Left colon (tissue), 2 donors: Measurements from ENCODE around the gene RPP30. TPM values are rescaled to one million over a fixed set of nuclear protein-coding genes. Genes with fewer than 3 reads are reported as not detected.
A peak's percentile ranks its signal among the peaks of the same experiment; 100 is the strongest.
"Not testable (repeated sequence)": the region's sequence is repeated elsewhere in the genome, so short reads cannot be mapped to it uniquely, and the experiment has no call there.

Experiments
- ATAC-seq: fragments of 200-7000 bp; cut with Tn5 transposase; one replicate; pipeline ENCODE4 v1.9.1; 2020; ENCODE audit warnings: mild to moderate bottlenecking, moderate library complexity
- DNase-seq, 2 donors: peaks; one replicate each; pipeline ENCODE4 v3.0.0-alpha.2; 2020
- intact Hi-C, 2 donors: fragments of 100-400 bp; cut with DNase I in 1 of 2; cut with micrococcal nuclease in 1 of 2; formaldehyde crosslinking; loops; one replicate each; pipeline versions ENCODE4 v1.11.2 to v1.14.0; 2022; cut with DNase I, micrococcal nuclease
- total RNA-seq, 2 donors: library from RNA; stranded (reverse); fragmentation: NEBNext Ultra II Directional; extraction: Animal tissue kit (Norgen Biotek cat#: 25700); gene quantifications; one replicate each; pipeline ENCODE4 v1.2.1, GENCODE V29; 2021
- donor health status: DM: no; HTN: no; CAD: no.
- donor health status: DM: yes; HTN: yes; CAD: no.

The RPP30 gene
- total RNA-seq, 2 donors from 2014 or later: 19.4 to 20.4 TPM

DNA sequence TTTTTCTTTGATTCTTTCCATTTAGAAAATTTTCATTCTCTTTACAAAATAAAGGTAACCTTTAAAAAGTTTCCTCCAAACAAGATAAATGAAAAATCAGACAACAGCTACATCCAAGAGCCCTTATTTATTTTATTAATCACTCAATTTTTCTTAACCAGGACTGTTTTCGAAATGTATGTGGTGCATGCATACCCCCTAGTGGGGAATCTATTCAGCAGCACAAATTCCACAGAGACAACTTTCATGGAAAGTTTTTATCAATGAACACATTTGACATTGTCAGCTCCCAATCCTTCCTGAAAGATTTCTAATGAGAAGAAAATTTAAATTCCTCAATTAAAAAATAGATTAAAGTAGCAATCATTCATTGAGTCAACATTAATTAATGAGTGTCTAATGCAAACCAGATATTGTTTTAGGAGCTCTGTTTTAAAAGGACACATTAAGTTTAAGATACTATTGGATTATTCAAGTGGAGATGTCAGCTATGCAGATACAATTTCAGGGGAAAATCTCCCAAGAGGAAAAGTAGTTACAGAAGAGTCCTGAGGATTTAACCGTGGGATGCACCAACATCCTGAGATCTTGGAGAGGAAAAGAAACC lies 8.8 kb upstream of the RPP30 start:
- DNase-seq (no peak), ATAC-seq (no peak)
- intact Hi-C loops: no loop called here

DNA sequence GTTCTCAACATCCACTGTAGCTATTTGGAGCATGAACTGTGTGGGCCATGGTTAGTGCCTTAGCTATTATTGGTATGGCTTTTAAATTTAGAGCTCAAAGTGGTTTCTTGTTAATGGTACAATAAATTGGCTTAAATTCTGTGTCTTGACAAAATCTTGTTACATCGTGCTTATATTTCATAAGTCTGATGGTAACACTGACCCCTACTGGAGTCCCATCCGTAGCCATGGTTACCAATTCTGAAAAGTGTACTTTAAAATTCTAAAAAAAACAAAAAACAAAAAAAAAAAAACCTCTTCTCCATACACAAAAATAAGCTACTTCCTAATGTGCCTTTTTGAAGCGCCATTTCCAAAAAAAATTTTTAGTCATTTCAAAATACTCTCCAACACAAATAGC lies 6.4 kb upstream of the RPP30 start:
- DNase-seq: no peak
- no peak for ATAC-seq
- intact Hi-C loops: no loop called here

DNA sequence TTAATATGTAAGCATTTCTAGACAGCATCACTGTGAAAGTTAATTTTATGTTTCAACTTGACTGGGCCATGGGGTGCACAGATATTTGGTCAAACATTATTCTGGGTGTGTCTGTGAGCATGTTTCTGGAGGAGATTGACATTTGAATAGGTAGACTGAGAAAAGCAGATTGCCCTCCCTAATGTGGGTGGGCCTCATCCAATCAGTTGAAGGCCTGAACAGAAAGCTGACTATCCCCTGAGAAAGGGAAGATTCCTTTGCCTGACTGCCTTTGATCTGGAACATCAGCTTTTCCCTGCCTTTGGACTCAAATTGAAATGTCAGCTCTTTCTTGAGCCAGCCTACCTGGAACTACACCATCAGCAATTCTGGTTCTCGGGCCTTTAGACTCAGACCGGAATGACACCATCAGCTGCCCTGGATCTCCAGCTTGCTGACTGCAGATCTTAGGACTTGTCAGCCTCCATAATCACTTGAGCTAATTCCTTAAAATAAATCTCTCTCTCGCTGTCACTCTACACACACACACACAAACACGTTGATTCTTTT lies 5.7 kb upstream of the RPP30 start:
- intact Hi-C loops: no loop called here
- DNase-seq (no peak), ATAC-seq (no peak)

DNA sequence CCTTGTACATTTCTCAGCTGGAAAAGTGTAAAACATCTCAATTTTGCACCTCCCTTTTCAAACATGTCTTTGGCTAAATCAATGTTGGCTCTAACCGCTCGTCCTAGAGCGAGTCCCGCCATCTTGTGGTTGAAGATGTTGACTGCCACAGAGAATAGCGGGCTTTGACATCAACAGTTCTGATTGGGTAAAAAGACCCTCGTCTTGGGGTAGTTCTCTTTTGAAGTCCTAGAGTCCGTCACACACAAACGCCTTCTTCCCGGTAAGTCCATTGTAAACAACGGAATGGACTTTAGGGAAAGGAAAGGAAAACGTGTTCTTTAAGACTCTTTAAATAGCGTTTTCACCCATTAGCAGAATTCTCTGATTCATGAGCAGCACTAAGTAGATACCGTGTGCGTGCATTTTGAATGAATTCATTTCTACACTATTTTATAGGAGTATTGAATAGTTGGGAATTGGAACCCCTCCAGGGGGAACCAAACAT lies 452 bp upstream of the RPP30 start:
- intact Hi-C loops: no loop called here

DNA sequence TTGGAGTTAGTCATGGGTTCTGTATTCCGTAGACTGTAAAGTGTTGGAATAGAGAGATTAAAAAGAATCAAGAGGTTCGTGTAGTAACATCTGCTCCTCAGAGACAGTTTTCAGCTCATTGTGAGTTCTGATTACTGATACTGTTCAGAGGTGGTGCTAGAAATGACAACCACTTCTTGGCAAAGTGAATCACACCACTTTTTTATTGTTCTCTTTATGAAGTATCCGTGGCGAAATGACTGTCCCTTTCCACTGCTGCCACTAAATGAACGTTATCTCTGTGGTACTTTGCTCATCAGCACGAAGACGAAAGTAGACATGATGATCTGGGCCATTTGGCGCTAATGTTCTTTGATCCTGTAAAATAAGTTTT lies 860 bp downstream of the RPP30 start:
- intact Hi-C loops: no loop called here
- DNase-seq (no peak), ATAC-seq (no peak)

More for the DNA sequence above, 452 bp upstream of the RPP30 start:
- ATAC-seq (peak; percentile 45), DNase-seq (peak in 1 of 2 donors; percentile 33)

DNA sequence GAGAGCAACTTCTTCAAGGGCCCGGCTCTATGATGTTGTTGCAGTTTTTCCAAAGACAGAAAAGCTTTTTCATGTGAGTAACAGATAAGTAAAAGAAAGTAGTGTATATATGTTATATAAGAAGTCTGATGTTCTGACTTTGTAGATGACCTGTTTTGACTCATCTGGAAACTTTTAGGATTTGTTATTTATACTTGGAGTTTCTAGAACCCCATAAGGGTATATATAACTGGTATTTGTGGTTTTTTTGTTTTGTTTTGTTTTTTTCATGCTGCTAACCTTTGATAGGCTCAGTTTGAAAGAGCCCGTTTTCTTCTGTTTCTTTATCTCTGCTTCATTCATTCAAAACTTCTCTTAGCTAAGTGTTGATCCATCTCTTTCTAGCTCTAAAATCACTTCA lies 7.3 kb downstream of the RPP30 start:
- DNase-seq (no peak), ATAC-seq (no peak)
- intact Hi-C loops: no loop called here

DNA sequence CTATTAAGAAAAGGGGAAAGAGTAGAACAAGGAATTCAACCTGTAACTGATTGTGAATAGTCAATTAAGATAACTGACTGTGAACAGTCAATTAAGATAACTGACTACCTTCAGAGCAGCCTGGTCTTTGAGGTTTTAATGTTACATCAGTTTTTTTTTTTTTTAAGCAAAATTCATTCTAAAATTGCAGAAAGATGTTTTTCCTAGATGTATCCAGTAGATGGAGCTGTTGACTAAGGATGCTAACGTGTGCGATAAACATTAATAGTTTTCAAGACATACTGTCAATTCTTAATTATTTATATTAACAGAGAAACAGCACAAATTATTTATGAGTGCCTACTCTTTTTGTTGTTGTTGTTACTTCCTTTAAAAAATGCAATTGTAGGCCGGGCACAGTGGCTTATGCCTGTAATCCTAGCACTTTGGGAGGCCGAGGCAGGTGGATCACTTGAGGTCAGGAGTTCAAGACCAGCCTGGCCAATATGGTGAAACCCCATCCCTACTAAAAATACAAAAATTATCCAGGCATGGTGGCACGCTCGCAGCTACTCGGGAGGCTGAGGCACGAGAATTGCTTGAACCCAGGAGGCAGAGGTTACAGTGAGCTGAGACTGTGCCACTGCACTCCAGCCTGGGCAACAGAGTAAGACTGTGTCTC lies 8.4 kb downstream of the RPP30 start:
- DNase-seq, intact Hi-C loops, ATAC-seq: not testable (repeated sequence)

DNA sequence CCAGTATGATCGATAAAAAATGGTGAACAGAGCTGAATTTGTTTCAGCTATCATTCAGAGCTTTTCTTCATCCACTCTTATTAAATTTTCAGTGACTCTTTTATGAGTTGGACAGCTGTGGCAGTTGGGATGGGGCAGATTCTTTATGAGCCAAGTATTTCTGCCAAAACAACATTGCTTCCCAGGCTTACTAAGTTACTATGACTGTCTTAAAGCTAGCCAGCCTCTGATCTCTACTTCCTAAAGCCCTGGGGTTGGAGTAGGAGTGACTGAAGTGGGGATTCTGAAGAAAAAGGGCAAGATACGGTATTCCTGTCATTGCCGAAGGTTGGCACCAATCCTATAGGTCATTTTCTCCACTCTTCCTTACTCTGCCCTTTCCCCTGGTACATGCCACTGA lies 12.7 kb downstream of the RPP30 start:
- DNase-seq (no peak), ATAC-seq (no peak)
- intact Hi-C loops: no loop called here

DNA sequence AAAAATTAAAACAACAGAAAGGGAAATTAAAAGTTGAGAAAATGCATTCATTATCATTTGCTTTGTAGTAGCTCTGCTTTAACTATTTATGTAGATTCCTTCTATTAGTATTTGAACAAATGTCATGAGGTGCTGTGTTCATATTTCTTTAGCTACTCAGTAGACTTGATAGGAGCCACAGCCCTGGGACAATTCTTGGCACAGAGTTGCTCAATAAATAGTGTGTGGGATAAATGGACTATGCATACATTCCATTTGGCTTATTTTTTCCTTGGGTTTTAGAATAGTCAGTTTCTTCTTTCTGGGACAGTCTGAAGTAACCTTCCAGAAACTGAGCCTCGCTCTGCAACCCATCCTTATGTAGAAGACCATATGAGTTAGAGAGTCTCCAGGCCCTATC lies 13.4 kb downstream of the RPP30 start:
- intact Hi-C loops: no loop called here
- no peak for ATAC-seq
- DNase-seq: no peak

DNA sequence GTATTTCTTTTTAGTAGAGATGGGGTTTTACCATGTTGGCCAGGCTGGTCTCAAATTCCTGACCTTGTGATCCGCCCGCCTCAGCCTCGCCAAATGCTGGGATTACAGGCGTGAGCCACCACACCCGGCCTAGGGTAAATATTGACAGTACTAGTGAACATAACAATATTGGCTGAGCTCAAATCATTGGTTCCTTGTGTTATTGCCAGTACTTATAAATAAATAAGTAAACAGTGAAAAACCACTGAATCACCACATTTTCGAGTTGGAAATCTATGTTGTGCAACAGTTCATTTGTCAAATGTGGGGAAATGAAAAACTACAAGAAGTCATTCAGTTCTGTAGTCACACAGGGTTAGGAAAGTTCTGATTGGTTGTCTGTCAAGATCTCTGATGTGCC lies 15.8 kb downstream of the RPP30 start:
- peak; percentile 95 for ATAC-seq
- intact Hi-C loops: no loop called here
- peak; percentile 31 to 53 for DNase-seq

DNA sequence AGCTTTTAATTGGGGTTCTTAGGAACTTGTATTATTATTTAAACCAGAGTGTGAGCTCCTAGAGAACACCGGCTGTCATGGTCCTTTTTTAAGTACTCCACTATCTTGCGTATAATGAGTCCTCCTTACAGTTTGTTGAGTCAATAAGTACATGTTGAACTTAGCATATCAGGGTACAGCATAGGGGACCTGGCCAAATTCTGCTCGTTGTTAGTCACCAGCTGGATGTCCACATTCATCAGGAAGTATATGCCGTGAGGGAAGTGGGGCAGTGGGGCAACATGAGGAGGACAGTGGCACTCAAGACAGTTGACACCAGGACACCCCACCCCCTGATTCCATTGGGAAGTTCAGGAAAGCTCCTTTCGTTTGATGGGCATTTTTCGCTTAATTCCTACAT lies 16.6 kb downstream of the RPP30 start:
- intact Hi-C loops: no loop called here
- ATAC-seq: no peak
- DNase-seq: no peak

DNA sequence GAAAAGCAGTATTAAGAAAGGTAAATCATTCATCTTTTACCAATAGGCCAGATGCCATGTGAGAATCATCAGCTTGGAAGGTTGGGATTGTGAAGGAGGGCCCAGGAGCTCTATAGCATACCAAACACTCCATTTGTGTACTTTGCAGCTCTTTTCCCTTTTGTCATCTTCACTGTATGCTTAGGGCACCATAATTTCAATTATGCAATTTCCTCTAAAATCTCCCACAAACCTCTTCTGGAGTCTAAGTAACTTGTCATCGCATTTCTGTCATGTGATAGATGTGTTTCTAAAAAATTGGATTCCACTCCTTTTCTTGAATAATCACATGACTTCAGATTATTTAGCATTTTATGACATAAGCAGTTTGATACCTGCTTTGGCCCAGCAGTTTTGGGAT lies 17.9 kb downstream of the RPP30 start:
- ATAC-seq (no peak), DNase-seq (no peak)
- intact Hi-C loops: no loop called here

DNA sequence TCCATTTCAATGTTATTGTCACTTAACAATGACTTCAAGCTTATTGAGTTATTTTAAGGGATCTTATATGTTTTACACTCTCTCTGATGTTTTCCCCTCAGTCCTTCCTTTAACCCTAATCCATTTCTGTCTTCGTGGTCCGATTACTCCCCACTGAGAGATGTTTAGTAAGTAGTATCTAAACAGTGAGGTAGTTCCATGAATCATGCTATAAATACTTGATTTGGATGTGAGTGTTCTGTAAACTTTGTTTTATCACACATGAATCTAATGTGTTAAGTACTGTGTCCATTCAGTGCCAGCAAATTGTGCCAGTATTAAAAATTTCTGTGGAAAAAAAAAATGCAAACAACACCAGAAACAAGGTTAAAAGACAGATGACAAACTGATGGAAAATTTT lies 18.6 kb downstream of the RPP30 start:
- DNase-seq (no peak), ATAC-seq (no peak)
- intact Hi-C loops: no loop called here

DNA sequence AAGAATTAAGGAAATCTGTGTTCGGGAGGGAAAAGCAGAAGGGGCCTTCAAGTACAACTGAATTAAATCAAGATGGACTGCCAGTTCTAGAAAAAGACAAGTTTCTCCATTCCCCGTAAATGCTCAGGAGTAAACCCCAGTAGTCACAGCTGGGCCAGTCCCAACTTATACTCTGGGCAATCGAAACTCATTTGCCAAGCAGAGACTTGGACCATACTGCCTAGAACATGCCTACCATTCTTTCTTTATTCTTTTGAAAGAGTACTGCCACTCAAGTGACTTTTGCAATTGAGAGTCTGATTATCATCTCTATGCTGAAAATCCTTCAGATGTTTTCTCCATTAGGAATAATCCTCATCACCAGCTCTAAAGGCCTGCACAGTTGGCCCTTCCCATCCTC lies 21.4 kb downstream of the RPP30 start:
- intact Hi-C loops: no loop called here
- no peak for ATAC-seq
- DNase-seq: no peak

DNA sequence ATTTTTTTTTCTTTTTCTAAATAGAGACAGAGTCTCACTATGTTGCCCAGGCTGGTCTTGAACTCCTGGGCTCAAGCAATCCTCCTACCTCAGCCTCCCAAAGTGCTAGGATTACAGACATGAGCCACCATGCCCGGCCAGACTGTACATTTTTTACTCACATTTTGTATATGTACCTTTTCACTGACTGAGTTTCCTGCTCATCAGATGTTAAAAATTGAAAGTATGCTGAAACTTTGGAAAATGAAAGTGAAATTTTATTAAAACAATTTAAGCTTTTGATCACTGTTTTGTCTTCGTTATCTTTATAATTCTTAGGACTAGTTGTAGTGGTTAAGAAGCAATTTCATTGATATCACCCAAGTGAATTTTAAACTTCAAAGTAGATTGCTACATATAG lies 25.1 kb downstream of the RPP30 start:
- DNase-seq, intact Hi-C loops, ATAC-seq: not testable (repeated sequence)

DNA sequence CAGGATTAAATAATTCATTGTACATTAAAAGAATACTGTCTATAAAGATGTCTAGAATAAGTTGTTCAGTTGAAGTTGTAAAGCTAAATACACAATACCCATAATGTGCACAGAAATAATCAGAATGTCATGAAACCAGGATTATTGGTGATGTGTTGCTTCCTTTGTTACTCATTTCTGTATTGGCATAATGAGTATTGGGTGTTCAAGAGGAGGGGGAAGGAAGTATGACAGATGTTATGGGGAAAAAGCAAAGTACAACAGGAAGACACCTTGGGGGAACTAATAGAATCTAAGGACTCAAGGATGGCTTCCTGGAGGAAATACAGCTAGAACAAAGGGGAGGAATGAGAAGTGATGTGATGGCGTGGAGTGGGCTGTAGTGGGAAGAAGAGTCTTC lies 34.2 kb downstream of the RPP30 start:
- ATAC-seq (no peak), DNase-seq (no peak)
- intact Hi-C loops: no loop called here

DNA sequence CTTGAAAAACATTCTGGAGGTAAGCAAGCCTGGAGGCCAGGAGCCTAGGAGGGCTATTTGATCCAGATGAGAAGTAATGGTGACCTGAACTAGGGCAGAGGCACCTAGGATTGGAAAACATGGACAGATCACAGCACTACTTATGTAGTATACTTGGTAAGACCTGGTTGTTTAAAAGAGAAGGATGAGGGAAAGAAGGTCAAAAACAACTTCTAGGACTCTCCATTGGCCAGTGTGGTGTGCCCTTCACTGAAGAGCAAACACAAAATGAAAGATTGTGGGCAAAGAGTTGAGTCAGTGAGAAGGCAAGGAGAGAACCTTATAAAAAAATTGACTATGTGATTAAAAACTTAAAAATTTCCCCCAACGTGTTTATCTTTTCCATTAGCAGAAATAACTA lies 34.8 kb downstream of the RPP30 start:
- no peak for DNase-seq
- intact Hi-C loops: no loop called here
- no peak for ATAC-seq

DNA sequence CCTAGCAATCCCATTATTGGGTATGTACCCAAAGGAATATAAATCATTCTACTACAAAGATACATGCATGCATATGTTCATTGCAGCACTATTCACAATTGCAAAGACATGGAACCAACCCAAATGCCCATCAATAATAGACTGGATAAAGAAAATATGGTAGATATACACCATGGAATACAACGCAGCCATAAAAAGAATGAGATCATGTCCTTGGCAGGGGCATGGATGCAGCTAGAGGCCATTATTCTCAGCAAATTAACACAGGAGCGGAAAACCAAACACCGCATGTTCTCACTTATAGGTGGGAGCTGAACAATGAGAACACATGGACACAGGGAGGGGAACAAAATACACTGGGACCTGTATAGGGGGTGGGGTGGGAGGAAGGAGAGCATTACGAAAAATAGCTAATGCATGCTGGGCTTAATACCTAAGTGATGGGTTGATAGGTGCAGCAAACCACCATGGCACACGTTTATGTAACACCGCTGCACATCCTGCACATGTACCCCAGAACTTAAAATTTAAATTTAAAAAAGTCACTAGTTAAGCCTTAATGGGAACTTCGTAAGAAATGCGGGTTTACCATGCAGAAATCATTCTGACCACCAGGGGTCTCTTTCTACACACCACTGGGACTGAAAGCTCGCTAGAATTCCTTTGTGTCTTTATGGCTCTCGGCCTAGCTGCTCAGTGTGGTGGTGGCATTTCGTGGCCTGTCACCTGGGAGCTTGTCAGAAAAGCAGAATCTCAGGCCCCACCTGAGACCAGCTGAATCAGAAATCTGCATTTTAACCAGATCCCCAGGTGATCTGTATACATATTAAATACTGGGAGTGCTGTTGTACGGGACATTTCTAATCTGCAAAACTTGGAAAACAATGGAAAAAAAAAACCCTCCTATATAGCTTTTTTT lies 39.6 kb downstream of the RPP30 start:
- peak; percentile 94 for ATAC-seq
- DNase-seq: peak; percentile 29 to 41
- intact Hi-C loops: loop anchor here in 1 of 2 donors (5.0 kb wide), 1 partner anchor 341 kb away; no protein-coding TSS in a partner anchor

DNA sequence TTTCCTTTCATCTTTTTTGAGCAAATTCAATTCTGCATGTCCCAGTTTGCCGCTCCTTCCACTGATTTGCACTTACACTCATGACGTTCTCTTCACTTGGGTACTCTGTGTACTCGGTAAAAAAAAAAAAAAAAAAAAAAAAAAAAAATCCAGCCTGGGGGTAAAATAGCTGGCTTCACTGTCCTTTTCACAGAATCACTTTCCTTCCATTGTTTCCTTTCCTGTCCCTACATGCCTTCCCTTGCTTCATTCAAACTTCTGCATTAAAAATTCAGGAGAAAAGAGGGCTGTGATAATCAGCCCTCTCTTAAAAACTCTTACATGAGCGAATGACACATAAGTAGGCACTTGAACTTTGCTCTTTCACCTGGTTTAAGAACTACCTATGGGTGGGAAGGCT lies 40.4 kb downstream of the RPP30 start:
- no peak for ATAC-seq
- intact Hi-C loops: loop anchor here in 1 of 2 donors (5.0 kb wide), 1 partner anchor 340 kb away; no protein-coding TSS in a partner anchor

More for the DNA sequence above, 40.4 kb downstream of the RPP30 start:
- DNase-seq: no peak
